Testis (tissue), 2 donors: Measurements from ENCODE around the gene DRC7.

Experiments used
- POLR2A ChIP-seq: fragments of 450-650 bp; IDR thresholded peaks from one replicate; pipeline ENCODE4 v1.6.1; 2017; ENCODE audit warnings: antibody characterized with exemption, mild to moderate bottlenecking, moderate library complexity
- TF ChIP-seq, protein P1 (sequence below), 3 experiments: fragments of 450-650 bp in 2 of 3; fragments of 200-600 bp in 1 of 3; sonication (generic) in 1 of 3; IDR thresholded peaks; one replicate each; pipeline ENCODE4 v1.5.1; 2016 to 2019; ENCODE audit warnings: antibody characterized with exemption in 3 of 3, mild to moderate bottlenecking in 2 of 3, moderate library complexity in 1 of 3

GRCh38 chr16:57711346-57711745 lies 16.7 kb downstream of the DRC7 start:
- TF ChIP-seq, protein P1, sequence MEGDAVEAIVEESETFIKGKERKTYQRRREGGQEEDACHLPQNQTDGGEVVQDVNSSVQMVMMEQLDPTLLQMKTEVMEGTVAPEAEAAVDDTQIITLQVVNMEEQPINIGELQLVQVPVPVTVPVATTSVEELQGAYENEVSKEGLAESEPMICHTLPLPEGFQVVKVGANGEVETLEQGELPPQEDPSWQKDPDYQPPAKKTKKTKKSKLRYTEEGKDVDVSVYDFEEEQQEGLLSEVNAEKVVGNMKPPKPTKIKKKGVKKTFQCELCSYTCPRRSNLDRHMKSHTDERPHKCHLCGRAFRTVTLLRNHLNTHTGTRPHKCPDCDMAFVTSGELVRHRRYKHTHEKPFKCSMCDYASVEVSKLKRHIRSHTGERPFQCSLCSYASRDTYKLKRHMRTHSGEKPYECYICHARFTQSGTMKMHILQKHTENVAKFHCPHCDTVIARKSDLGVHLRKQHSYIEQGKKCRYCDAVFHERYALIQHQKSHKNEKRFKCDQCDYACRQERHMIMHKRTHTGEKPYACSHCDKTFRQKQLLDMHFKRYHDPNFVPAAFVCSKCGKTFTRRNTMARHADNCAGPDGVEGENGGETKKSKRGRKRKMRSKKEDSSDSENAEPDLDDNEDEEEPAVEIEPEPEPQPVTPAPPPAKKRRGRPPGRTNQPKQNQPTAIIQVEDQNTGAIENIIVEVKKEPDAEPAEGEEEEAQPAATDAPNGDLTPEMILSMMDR (IDR thresholded peaks at IDR 0.05), result no peak
- TF ChIP-seq POLR2A, result no peak
